ENCODE results near the gene LGALS7.
"Not testable (repeated sequence)": the region's sequence is repeated elsewhere in the genome, so short reads cannot be mapped to it uniquely, and the experiment has no call there.

Gene LGALS7

GRCh38 chr19:38769635-38770211 lies 3.6 kb downstream of the LGALS7 start:
- Histone ChIP-seq H3K36me3 (ENCODE audit: control insufficient read depth, insufficient read depth, low read length) (no peaks in the 10 kb centered on the region), H3K4me3 (ENCODE audit: extremely low read depth, insufficient read depth, low read length, poor library complexity, severe bottlenecking) (no peak overlapping the region), H3K9me3 (ENCODE audit: control insufficient read depth, low read length) (no peaks in the 10 kb centered on the region), H3K27ac (ENCODE audit: low read depth, low read length, severe bottlenecking) (no peak overlapping the region), H3K4me1 (ENCODE audit: control insufficient read depth, insufficient read depth, low read length, poor library complexity, severe bottlenecking) (no peaks in the 10 kb centered on the region)
- WGBS, 2 experiments (ENCODE audit: insufficient coverage in 2 of 2) = 65 to 72% methylated on average over 36 to 38 of the region's 42 CpGs

GRCh38 chr19:38766276-38767047 lies 6.9 kb downstream of the LGALS7 start:
- Histone ChIP-seq H3K9me3 (ENCODE audit: control insufficient read depth, low read length) (no peaks in the 10 kb centered on the region), H3K36me3 (ENCODE audit: control insufficient read depth, insufficient read depth, low read length) (no peaks in the 10 kb centered on the region), H3K27ac (ENCODE audit: low read depth, low read length, severe bottlenecking) (no peak overlapping the region), H3K4me1 (ENCODE audit: control insufficient read depth, insufficient read depth, low read length, poor library complexity, severe bottlenecking) (no peaks in the 10 kb centered on the region), H3K4me3 (ENCODE audit: extremely low read depth, insufficient read depth, low read length, poor library complexity, severe bottlenecking) (no peak overlapping the region)
- WGBS, 2 experiments (ENCODE audit: insufficient coverage in 2 of 2) = 76 to 91% methylated on average over 4 to 5 of the region's 10 CpGs

GRCh38 chr19:38765214-38765613 lies 8.1 kb downstream of the LGALS7 start:
- H3K4me1 ChIP-seq (ENCODE audit: control insufficient read depth, insufficient read depth, low read length, poor library complexity, severe bottlenecking) = no peaks in the 10 kb centered on the region

GRCh38 chr19:38763795-38764220 lies 9.5 kb downstream of the LGALS7 start:
- no peak overlapping the region for H3K4me3 ChIP-seq (ENCODE audit: extremely low read depth, insufficient read depth, low read length, poor library complexity, severe bottlenecking)
- H3K9me3 ChIP-seq (ENCODE audit: control insufficient read depth, low read length) = no peaks in the 10 kb centered on the region
- H3K27ac ChIP-seq (ENCODE audit: low read depth, low read length, severe bottlenecking) = no peak overlapping the region
- WGBS, 2 experiments (ENCODE audit: insufficient coverage in 2 of 2) = 82 to 100% methylated on average over 2 of the region's 3 CpGs
- H3K36me3 ChIP-seq (ENCODE audit: control insufficient read depth, insufficient read depth, low read length) = no peaks in the 10 kb centered on the region
- no peaks in the 10 kb centered on the region for H3K4me1 ChIP-seq (ENCODE audit: control insufficient read depth, insufficient read depth, low read length, poor library complexity, severe bottlenecking)

More at GRCh38 chr19:38765214-38765613, 8.1 kb downstream of the LGALS7 start:
- Histone ChIP-seq H3K9me3 (ENCODE audit: control insufficient read depth, low read length) (no peaks in the 10 kb centered on the region), H3K4me3 (ENCODE audit: extremely low read depth, insufficient read depth, low read length, poor library complexity, severe bottlenecking) (no peak overlapping the region), H3K36me3 (ENCODE audit: control insufficient read depth, insufficient read depth, low read length) (no peaks in the 10 kb centered on the region), H3K27ac (ENCODE audit: low read depth, low read length, severe bottlenecking) (no peak overlapping the region)
- WGBS, 2 experiments (ENCODE audit: insufficient coverage in 2 of 2) = no CpG with 5 or more reads among the region's 2 CpGs

- not testable (repeated sequence) for H3K36me3 ChIP-seq (ENCODE audit: control insufficient read depth, insufficient read depth, low read length); H3K4me3 ChIP-seq (ENCODE audit: extremely low read depth, insufficient read depth, low read length, poor library complexity, severe bottlenecking); H3K4me1 ChIP-seq (ENCODE audit: control insufficient read depth, insufficient read depth, low read length, poor library complexity, severe bottlenecking); H3K27ac ChIP-seq (ENCODE audit: low read depth, low read length, severe bottlenecking); H3K9me3 ChIP-seq (ENCODE audit: control insufficient read depth, low read length)
- 91 to 94% methylated on average over 5 to 7 of the region's 9 CpGs for WGBS, 2 experiments (ENCODE audit: insufficient coverage in 2 of 2)
Measured at GRCh38 chr19:38761884-38762389, 11.4 kb downstream of the LGALS7 start.

GRCh38 chr19:38760805-38761517 lies 12.4 kb downstream of the LGALS7 start:
- not testable (repeated sequence) for H3K27ac ChIP-seq (ENCODE audit: low read depth, low read length, severe bottlenecking); H3K36me3 ChIP-seq (ENCODE audit: control insufficient read depth, insufficient read depth, low read length); H3K4me3 ChIP-seq (ENCODE audit: extremely low read depth, insufficient read depth, low read length, poor library complexity, severe bottlenecking); H3K9me3 ChIP-seq (ENCODE audit: control insufficient read depth, low read length); H3K4me1 ChIP-seq (ENCODE audit: control insufficient read depth, insufficient read depth, low read length, poor library complexity, severe bottlenecking)
- WGBS, 2 experiments (ENCODE audit: insufficient coverage in 2 of 2) = 71 to 72% methylated on average over 4 of the region's 6 CpGs

- H3K4me1 ChIP-seq (ENCODE audit: control insufficient read depth, insufficient read depth, low read length, poor library complexity, severe bottlenecking) = no peaks in the 10 kb centered on the region
- H3K9me3 ChIP-seq (ENCODE audit: control insufficient read depth, low read length) = no peaks in the 10 kb centered on the region
- H3K36me3 ChIP-seq (ENCODE audit: control insufficient read depth, insufficient read depth, low read length) = no peaks in the 10 kb centered on the region
- no peak overlapping the region for H3K27ac ChIP-seq (ENCODE audit: low read depth, low read length, severe bottlenecking)
- 85 to 87% methylated on average over 9 to 10 of the region's 10 CpGs for WGBS, 2 experiments (ENCODE audit: insufficient coverage in 2 of 2)
- no peak overlapping the region for H3K4me3 ChIP-seq (ENCODE audit: extremely low read depth, insufficient read depth, low read length, poor library complexity, severe bottlenecking)
Measured at GRCh38 chr19:38759590-38760003, 13.7 kb downstream of the LGALS7 start.

- H3K4me3 ChIP-seq (ENCODE audit: extremely low read depth, insufficient read depth, low read length, poor library complexity, severe bottlenecking); H3K4me1 ChIP-seq (ENCODE audit: control insufficient read depth, insufficient read depth, low read length, poor library complexity, severe bottlenecking); H3K27ac ChIP-seq (ENCODE audit: low read depth, low read length, severe bottlenecking); H3K9me3 ChIP-seq (ENCODE audit: control insufficient read depth, low read length); H3K36me3 ChIP-seq (ENCODE audit: control insufficient read depth, insufficient read depth, low read length): not testable (repeated sequence)
- no CpG with 5 or more reads among the region's 2 CpGs for WGBS, 2 experiments (ENCODE audit: insufficient coverage in 2 of 2)
Measured at GRCh38 chr19:38754196-38754595, 19.1 kb downstream of the LGALS7 start.

GRCh38 chr19:38753783-38754182 lies 19.5 kb downstream of the LGALS7 start:
- not testable (repeated sequence) for H3K27ac ChIP-seq (ENCODE audit: low read depth, low read length, severe bottlenecking); H3K4me3 ChIP-seq (ENCODE audit: extremely low read depth, insufficient read depth, low read length, poor library complexity, severe bottlenecking); H3K36me3 ChIP-seq (ENCODE audit: control insufficient read depth, insufficient read depth, low read length); H3K9me3 ChIP-seq (ENCODE audit: control insufficient read depth, low read length); H3K4me1 ChIP-seq (ENCODE audit: control insufficient read depth, insufficient read depth, low read length, poor library complexity, severe bottlenecking)
- 82 to 93% methylated on average over 2 to 3 of the region's 3 CpGs for WGBS, 2 experiments (ENCODE audit: insufficient coverage in 2 of 2)

GRCh38 chr19:38745316-38745715 lies 28.0 kb downstream of the LGALS7 start:
- 86 to 91% methylated on average over 7 of the region's 7 CpGs for WGBS, 2 experiments (ENCODE audit: insufficient coverage in 2 of 2)
- no peaks in the 10 kb centered on the region for H3K36me3 ChIP-seq (ENCODE audit: control insufficient read depth, insufficient read depth, low read length)
- no peak overlapping the region for H3K4me3 ChIP-seq (ENCODE audit: extremely low read depth, insufficient read depth, low read length, poor library complexity, severe bottlenecking)
- no peaks in the 10 kb centered on the region for H3K9me3 ChIP-seq (ENCODE audit: control insufficient read depth, low read length)
- no peaks in the 10 kb centered on the region for H3K4me1 ChIP-seq (ENCODE audit: control insufficient read depth, insufficient read depth, low read length, poor library complexity, severe bottlenecking)
- no peak overlapping the region for H3K27ac ChIP-seq (ENCODE audit: low read depth, low read length, severe bottlenecking)
